ENCODE data around the gene SYNJ2.

- TF ChIP-seq CTCF (IDR thresholded peaks at IDR 0.05) (no peak), SIN3A (IDR thresholded peaks at IDR 0.05; ENCODE audit: borderline replicate concordance, insufficient read depth, low read depth, low read length) (no peak), POLR2AphosphoS5 (IDR thresholded peaks at IDR 0.05; ENCODE audit: low read depth, low read length) (no peak), REST (IDR thresholded peaks at IDR 0.05; ENCODE audit: insufficient read depth in 1 of 2, low read depth in 2 of 2, low read length in 1 of 2) (no peak)
Observed at GRCh38 chr6:157978021-157978783, 3.5 kb upstream of the SYNJ2 start.
